A375 (cell line): ENCODE results near the gene GOLGA8H. TPM values are rescaled to one million over a fixed set of nuclear protein-coding genes. Genes with fewer than 3 reads are reported as not detected.

Experiments used
- small RNA-seq: library from RNA; depleted of rRNA; stranded (forward); fragments of <200 nt; gene quantifications from one replicate; pipeline ENCODE3, GENCODE V24; 2014
- total RNA-seq: library from RNA; depleted of rRNA; stranded (reverse); fragments of >200 nt; shearing (Covaris generic); gene quantifications from 2 replicates; pipeline ENCODE4 v1.2.3, GENCODE V29; 2014; rRNA removed

Gene GOLGA8H
- total RNA-seq, result 0.15 and 0.32 TPM in 2 replicates

GRCh38 chr15:30603796-30604195 is at the start of gene GOLGA8H:
Gene GOLGA8H (plus strand): TSS chr15:30604028. CDS start chr15:30604126, 98 bp downstream.

GRCh38 chr15:30625436-30626193 is 21.8 kb downstream of the GOLGA8H start, which contains the start of gene ARHGAP11B:
Gene ARHGAP11B (plus strand): TSS chr15:30626128.

Small RNA genes within 50 kb of the gene (small RNA-seq; reads per million reads assigned to genes)
- gene RF00096, result 0.29 reads per million
- gene RN7SL628P, result not detected
- not detected for gene RN7SL796P

Other genes with a start within 250 kb of the GOLGA8H start
- 2.3 and 6.8 TPM in 2 replicates for gene CHRFAM7A, start 210.5 kb upstream of the GOLGA8H start, total RNA-seq
- 0.19 TPM in 1 of 2 replicates, not detected in the other for gene GOLGA8R, start 189.8 kb upstream of the GOLGA8H start, total RNA-seq
- not detected in 2 replicates for gene GOLGA8Q, start 52.0 kb upstream of the GOLGA8H start, total RNA-seq